ENCODE measurements around the gene CHTF18.
"Not testable (repeated sequence)": the region's sequence is repeated elsewhere in the genome, so short reads cannot be mapped to it uniquely, and the experiment has no call there.

CHTF18 gene

DNA sequence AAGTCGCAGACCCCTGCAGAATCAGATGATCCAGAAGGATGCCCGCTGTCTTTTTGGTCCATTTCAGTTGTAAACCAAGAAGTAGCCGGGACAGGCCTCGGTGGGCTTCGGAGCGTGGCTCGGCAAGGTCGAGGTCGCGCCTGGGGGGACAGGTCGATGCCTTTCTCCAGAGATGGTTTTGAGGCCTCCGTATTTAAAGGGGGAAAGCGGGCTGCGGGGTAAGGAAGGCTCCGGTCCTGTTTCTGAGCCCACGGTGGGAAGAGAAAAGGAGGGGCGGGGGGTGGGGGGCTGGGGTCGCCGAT lies 19.6 kb downstream of the CHTF18 start:
- no peak for DNase-seq (ENCODE audit: low read depth)

DNA sequence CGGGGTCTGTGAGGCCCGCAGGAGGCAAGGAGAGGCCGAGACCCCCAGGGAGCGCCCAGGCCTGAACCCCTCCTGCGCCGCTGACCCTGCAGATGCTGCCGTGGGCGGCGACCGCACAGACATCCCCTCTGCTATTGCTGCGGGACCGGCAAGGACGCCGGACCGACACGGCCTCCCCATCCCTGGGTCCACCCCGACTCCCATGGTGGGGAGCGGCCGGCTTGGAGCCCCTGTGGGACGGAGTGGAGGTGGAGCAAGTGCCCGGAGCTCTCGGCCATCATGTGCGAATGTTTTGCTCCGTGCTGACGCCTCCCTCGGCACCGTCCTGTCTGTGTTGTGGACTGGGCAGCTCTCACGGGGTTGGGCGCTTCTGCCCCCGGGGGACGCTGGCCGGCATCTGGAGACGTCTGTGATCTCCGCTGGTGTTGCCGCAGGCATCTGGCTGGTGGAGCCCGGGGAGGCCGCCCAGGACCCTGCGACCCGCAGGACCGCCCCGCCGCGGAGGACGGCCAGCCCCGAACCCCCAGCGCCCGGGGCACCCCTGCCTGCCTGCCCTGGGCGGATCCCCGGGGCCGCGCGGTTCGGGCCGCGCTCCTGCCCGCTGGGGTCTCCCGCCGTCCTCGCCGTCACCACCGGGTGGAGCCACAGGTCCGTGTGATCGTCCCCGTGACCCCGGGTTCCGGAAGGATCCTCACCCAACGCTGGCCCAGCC lies 24.9 kb downstream of the CHTF18 start:
- no peak for DNase-seq (ENCODE audit: low read depth)

- no peak for DNase-seq (ENCODE audit: low read depth)
Measured at GRCh38 chr16:813916-814412, 25.5 kb downstream of the CHTF18 start.

GRCh38 chr16:814974-815373 lies 26.6 kb downstream of the CHTF18 start:
- DNase-seq (ENCODE audit: low read depth), result no peak

GRCh38 chr16:815861-816260 lies 27.4 kb downstream of the CHTF18 start:
- no peak for DNase-seq (ENCODE audit: low read depth)

DNA sequence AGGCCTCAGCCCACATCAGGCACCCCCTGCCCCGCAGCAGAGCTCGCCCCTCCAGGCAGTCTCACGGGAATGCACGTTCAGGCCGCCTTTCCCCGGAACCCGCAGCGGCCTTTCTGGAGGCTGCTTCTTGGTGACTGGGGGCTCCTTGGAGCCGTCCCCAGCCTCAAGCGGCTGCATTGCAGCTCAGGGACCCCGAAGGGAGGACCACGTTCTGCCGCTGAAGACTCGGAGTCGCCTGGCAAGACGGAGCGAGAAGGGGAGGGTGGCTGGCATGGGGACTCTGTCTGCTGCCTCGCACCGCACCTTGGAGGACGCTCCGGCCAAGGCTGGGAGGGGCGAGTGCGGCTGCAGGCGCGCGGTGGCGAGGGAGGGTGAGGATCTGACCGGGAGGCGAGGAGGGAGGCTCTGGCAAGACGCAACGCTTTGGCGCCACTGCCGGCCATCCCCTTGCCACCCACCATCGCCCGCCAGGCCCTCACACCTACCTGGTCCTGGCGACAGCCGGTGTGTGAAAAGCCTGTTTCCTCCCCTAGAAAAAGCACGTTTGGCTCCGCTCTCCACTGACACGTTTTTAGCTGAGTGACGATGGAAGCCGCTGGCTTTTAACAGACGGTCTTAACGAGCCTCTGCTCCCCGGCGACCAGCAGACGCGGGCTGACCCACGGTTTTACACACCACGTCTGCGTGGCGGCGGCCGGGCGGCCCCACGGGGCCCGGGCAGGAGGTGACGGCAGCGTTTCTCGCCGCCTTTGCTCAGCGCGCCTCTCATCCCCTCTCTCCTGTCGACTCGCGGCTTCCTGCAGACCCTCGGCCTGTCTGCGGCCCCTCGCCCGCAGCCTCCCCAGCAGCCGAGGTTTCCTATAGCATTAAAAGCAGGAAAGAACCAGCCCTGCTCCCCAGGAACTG lies 28.8 kb downstream of the CHTF18 start:
- no peak for DNase-seq (ENCODE audit: low read depth)

GRCh38 chr16:818132-818531 lies 29.7 kb downstream of the CHTF18 start:
- DNase-seq (ENCODE audit: low read depth), result no peak

- DNase-seq (ENCODE audit: low read depth), result no peak
Measured at GRCh38 chr16:818592-818991, 30.2 kb downstream of the CHTF18 start.

GRCh38 chr16:819336-820043 lies 31.1 kb downstream of the CHTF18 start:
- no peak for DNase-seq (ENCODE audit: low read depth)

- not testable (repeated sequence) for DNase-seq (ENCODE audit: low read depth)
Measured at GRCh38 chr16:820044-820408, 31.6 kb downstream of the CHTF18 start.

GRCh38 chr16:820748-821147 lies 32.3 kb downstream of the CHTF18 start:
- DNase-seq (ENCODE audit: low read depth), result no peak

- DNase-seq (ENCODE audit: low read depth), result no peak
Measured at GRCh38 chr16:821751-822150, 33.3 kb downstream of the CHTF18 start.

DNA sequence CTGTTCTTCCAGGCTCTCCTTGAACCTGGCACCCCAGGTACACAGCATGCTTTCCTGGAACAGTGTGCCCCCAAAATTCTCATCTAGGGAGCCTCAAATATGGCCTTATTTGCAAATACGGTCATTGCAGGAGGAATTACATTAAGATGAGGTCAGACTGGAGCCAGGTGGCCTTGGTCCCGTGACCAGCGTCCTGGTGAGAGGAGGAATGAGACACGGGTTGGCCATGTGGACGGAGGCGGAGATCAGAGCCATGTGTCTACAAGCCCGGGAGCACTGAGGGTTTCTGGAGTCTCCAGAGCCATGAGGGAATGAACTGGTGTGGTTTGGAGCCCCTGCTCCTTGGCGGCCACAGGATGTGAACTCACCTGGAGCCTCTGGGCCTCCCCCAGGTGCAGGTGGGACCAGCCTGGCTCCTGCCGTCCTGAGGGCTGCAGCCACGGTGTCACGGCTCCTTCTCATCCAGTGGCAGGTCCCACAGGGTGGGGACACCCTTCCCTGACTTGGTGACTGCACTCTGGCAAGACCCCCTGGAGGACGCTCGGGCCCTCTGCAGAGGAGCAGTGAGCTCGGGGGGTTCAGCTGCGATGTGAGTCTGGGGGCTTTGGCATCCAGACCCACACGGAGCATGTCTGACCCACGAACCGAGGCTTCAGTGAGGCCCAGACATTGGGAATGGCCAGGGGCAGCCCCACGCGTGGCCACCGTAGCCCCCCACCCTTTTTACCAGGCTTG lies 33.9 kb downstream of the CHTF18 start:
- DNase-seq (ENCODE audit: low read depth), result no peak

GRCh38 chr16:822909-823297 lies 34.5 kb downstream of the CHTF18 start:
- no peak for DNase-seq (ENCODE audit: low read depth)

DNA sequence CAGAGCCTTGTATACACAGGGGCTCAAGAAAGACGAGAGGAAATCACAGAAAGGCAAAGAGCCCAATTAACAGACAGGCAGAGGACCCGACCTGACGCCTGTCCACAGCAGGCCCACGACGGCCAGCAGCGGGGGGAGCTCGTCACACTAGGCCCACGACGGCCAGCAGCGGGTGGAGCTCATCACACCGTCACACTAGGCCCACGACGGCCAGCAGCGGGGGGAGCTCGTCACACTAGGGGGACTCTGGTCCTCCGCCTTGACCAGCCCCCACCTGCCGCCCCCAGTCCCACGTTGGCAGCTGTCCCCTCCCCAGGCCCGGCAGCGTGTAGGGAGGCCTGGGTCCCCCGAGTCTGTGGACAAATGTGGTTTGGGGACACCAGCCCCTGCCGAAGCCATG lies 35.8 kb downstream of the CHTF18 start:
- DNase-seq (ENCODE audit: low read depth), result no peak

DNA sequence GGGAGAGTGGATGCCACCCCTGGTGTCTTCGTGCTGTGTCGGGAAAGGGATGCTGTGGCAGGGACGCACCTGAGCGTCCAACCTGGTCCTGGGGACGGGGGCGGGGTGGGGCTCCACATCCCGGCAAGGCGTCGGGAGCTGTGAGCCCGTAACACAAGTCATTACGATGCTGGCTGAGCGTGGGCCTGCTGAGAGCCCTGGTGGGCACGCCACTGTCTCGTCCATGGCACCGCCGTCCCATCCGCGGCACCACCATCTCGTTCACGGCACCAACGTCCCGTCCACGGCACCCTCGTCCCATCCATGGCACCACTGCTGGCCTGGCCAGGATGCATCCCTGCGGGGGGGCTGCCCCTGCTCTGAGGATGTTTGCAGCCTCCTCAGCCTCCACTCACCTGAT lies 36.2 kb downstream of the CHTF18 start:
- DNase-seq (ENCODE audit: low read depth), result no peak

- DNase-seq (ENCODE audit: low read depth), result no peak
Measured at GRCh38 chr16:825341-826061, 37.1 kb downstream of the CHTF18 start.

GRCh38 chr16:827513-827912 lies 39.1 kb downstream of the CHTF18 start:
- no peak for DNase-seq (ENCODE audit: low read depth)

DNA sequence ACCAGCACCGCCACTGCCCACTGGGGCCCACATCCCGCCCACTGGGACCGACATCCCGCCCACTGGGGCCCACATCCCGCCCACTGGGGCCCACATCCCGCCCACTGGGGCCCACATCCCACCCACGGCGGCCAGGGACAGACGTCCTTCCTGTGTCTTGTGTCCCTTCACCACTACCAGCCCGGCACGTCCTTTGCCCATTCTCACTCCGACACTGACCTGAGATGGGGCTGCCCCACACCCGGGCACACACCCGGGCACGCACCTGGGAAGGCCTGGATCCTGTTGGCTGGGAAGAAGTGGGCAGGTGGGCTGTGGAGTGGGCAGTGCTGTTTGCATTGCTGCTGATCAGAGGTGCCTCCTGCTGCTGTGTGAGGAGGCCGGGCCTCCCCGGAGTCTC lies 40.5 kb downstream of the CHTF18 start:
- DNase-seq (ENCODE audit: low read depth), result no peak

- no peak for DNase-seq (ENCODE audit: low read depth)
Measured at GRCh38 chr16:830107-830870, 41.9 kb downstream of the CHTF18 start.
